Psoas muscle (tissue), 8 donors: ENCODE measurements around the gene INTS11. TPM values are rescaled to one million over a fixed set of nuclear protein-coding genes. Genes with fewer than 3 reads are reported as not detected.

Source experiments
- ATAC-seq, 4 donors: fragments of 200-7000 bp; cut with Tn5 transposase; one replicate each; pipeline ENCODE4 v1.9.1; 2020; ENCODE audit warnings: moderate library complexity in 3 of 4, mild to moderate bottlenecking in 2 of 4
- DNase-seq, 2 donors: peaks; one replicate each; pipeline ENCODE4 v3.0.0-alpha.2; 2020
- H3K27ac ChIP-seq: fragments of 200-600 bp; one replicate; pipeline ENCODE4 v1.8.0; 2022
- H3K27me3 ChIP-seq, 3 donors: fragments of 200-600 bp in 1 of 3; one replicate each; pipeline versions ENCODE4 v1.6.1 to v1.8.0; 2013 to 2022; ENCODE audit warnings: low read length in 2 of 3, mild to moderate bottlenecking in 2 of 3, moderate library complexity in 1 of 3; ENCODE audit not compliant: insufficient read depth in 3 of 3
- H3K36me3 ChIP-seq, 2 donors: fragments of 200-600 bp in 1 of 2; one replicate each; pipeline versions ENCODE4 v1.6.1 to v1.8.0; 2013 to 2022; ENCODE audit warnings: low read depth in 1 of 2, mild to moderate bottlenecking in 1 of 2, moderate library complexity in 1 of 2; ENCODE audit not compliant: insufficient read depth in 1 of 2
- H3K4me1 ChIP-seq: fragments of 200-600 bp; one replicate; pipeline ENCODE4 v1.8.0; 2022
- H3K4me3 ChIP-seq: fragments of 200-600 bp; one replicate; pipeline ENCODE4 v1.8.0; 2022; ENCODE audit warnings: mild to moderate bottlenecking
- H3K9me3 ChIP-seq: fragments of 200-600 bp; one replicate; pipeline ENCODE4 v1.8.0; 2022
- WGBS, 3 donors: extraction: QIAGEN DNeasy Blood & Tissue Kit; methylation state at CpG; one replicate each; pipeline versions ENCODE4 v1.1.6 to v1.1.7; 2013; 5-methylcytosine and 5-hydroxymethylcytosine counted together
- intact Hi-C, 2 donors: fragments of 100-400 bp; cut with DNase I; formaldehyde crosslinking; loops; one replicate each; pipeline versions ENCODE4 v1.11.0 to v1.14.2; 2022
- polyA plus RNA-seq, 3 donors: library from polyadenylated mRNA; stranded (reverse); fragments of 200-250 nt; gene quantifications; one replicate each; pipeline ENCODE4 v1.2.3, GENCODE V29; 2013
- total RNA-seq, 4 donors: library from RNA; stranded (reverse); fragmentation: NEBNext Ultra II Directional in 2 of 4; extraction: Animal tissue kit (Norgen Biotek cat#: 25700) in 2 of 4; gene quantifications; one replicate each; pipeline versions ENCODE4 v1.2.1 to v1.2.4, GENCODE V29; 2021 to 2023
- TF ChIP-seq, protein P1 (sequence below): fragments of 200-600 bp; IDR thresholded peaks from one replicate; pipeline ENCODE4 v1.8.0; 2022; ENCODE audit warnings: antibody characterized with exemption
- donor health status: healthy with polysubstance abuse.
- donor health status: DM: no; HTN: no; CAD: no; lungs with moderate emphysema.
- donor health status: Bipolar disorder and iron deficiency.
- donor health status: healthy.
- donor health status: DM: yes; HTN: yes; CAD: no.
- donor health status: DM: no; HTN: no; CAD: no.
- donor health status: DM: no; HTN: no; CAD: no.
- donor health status: DM: yes; HTN: yes; CAD: no.

INTS11 gene
- total and polyA plus RNA-seq, 7 donors = 55.6 to 80.8 (median 71.2) TPM

DNA sequence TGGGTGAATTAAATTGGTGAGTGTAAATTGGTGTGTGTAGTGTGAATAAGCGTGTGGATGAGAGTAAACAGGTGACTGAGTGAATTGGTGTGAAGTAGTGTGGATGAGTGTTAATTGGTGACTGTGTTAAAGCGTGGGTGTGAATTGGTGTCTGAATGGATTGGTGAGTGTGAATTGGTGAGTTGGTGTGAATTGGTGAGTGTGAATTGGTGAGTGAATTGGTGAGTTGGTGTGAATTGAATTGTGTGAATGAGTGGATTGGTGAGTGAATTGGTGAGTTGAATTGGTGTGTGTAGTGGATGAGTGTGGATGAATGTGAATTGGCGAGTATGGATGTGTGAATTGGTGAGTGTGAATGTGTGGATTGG, 42.2 kb upstream of the INTS11 start:
- H3K27ac ChIP-seq = no peak overlapping the region
- no peak for ATAC-seq
- intact Hi-C loops = no loop called here
- no peak overlapping the region for H3K4me3 ChIP-seq
- 94 to 98% (median 97%) methylated on average over 3 of the region's 3 CpGs for WGBS, 3 donors
- H3K9me3 ChIP-seq = no peaks in the 10 kb centered on the region
- TF ChIP-seq, protein P1, sequence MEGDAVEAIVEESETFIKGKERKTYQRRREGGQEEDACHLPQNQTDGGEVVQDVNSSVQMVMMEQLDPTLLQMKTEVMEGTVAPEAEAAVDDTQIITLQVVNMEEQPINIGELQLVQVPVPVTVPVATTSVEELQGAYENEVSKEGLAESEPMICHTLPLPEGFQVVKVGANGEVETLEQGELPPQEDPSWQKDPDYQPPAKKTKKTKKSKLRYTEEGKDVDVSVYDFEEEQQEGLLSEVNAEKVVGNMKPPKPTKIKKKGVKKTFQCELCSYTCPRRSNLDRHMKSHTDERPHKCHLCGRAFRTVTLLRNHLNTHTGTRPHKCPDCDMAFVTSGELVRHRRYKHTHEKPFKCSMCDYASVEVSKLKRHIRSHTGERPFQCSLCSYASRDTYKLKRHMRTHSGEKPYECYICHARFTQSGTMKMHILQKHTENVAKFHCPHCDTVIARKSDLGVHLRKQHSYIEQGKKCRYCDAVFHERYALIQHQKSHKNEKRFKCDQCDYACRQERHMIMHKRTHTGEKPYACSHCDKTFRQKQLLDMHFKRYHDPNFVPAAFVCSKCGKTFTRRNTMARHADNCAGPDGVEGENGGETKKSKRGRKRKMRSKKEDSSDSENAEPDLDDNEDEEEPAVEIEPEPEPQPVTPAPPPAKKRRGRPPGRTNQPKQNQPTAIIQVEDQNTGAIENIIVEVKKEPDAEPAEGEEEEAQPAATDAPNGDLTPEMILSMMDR = no peak
- no peaks in the 10 kb centered on the region for H3K36me3 ChIP-seq
- H3K27me3 ChIP-seq = peaks cover 0 to 4% (median under 1%) of the 10 kb centered on the region in 3 donors
- H3K4me1 ChIP-seq = peaks cover 1% of the 10 kb centered on the region
- no peak for DNase-seq

DNA sequence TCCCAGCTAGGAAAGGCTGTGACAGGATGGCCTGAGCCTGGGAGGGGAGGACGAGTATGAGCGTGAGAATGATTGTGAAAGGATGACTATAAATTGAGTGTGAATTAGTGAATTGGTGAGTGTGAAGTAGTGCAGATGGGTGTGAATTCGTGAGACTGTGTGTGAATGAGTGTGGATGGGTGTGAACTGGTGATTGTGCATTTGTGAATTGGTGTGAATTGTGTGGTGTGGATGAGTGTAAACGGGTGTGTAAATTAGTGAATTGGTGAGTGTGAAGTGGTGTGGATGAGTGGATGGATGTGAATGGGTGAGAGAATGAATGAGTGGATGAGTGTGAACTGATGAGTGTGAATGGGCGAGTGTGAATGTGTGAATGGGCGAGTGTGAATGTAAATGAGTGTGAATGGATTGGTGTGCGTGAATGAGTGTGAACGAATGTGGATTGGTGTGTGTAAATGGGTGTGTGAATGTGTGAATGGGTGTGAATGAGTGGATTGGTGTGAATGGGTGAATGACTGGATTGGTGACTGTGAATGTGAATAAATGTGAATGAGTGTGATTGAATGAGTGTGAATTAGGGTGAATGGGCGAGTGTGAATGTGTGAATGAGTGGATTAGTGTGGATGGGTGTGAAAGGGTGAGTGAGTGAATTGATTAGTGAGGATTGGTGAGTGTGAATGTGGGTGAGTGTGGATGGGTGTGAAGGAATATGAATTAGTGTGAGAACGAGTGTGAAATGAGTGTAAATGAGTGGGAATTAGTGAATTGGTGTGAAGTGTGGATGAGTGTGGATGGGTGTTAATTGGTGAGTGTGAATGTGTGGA, 41.6 kb upstream of the INTS11 start:
- no peaks in the 10 kb centered on the region for H3K36me3 ChIP-seq
- H3K9me3 ChIP-seq = no peaks in the 10 kb centered on the region
- H3K4me1 ChIP-seq = peaks cover 3% of the 10 kb centered on the region
- DNase-seq = no peak
- intact Hi-C loops = no loop called here
- no peak overlapping the region for H3K27ac ChIP-seq
- H3K27me3 ChIP-seq = peaks cover 0 to 6% (median 4%) of the 10 kb centered on the region in 3 donors
- WGBS, 3 donors = 82 to 83% (median 83%) methylated on average over 10 of the region's 10 CpGs
- ATAC-seq = no peak
- TF ChIP-seq, protein P1 = no peak
- H3K4me3 ChIP-seq = no peak overlapping the region

DNA sequence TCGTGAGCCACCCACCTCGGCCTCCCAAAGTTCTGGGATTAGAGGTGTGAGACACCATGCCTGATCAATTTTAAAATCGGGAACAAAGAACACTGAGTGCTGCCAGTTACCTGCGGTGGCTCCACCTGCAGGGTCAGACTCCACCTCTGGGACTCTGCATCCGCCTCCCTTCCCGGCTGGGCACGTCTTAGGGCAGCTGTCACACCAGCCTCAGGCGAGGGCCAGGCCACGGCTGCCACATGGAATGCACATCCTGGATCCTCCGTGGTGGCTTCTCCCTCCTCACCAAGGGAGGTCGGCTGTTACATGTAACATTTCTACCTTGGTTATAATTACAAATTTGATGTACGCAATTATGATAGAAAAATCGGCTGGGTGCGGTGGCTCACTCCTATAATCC, 39.8 kb upstream of the INTS11 start:
- peak in 1 of 2 donors; percentile 46 for DNase-seq
- peaks cover 0 to 18% (median 11%) of the 10 kb centered on the region in 3 donors for H3K27me3 ChIP-seq
- H3K9me3 ChIP-seq = no peaks in the 10 kb centered on the region
- WGBS, 3 donors = 72 to 76% (median 74%) methylated on average over 14 of the region's 14 CpGs
- no peak overlapping the region for H3K4me3 ChIP-seq
- peaks cover 12% of the 10 kb centered on the region for H3K4me1 ChIP-seq
- ATAC-seq = no peak
- TF ChIP-seq, protein P1 = no peak
- no peak overlapping the region for H3K27ac ChIP-seq
- no peaks in the 10 kb centered on the region for H3K36me3 ChIP-seq
- intact Hi-C loops = no loop called here

DNA sequence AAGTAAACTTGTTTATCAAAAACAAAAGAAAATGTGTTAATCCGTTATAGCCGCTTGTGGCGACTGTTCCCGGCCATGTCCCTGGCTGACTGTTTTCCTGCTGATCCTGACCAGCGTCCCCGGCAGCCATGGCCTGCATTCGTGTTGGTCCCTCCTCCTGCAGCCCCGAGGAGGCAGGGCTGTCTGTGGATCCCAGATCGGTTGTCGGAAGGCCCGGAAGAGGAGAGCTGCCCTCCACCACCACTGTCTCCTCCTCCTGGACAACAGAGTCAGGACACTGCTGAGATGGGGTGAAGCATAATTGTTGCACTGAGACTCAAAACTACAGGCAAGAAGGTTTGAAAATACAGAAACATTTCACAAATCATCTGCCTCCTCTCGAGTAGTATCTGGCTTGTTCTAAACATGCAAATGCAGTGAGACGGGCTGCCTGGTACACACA, 37.5 kb upstream of the INTS11 start:
- H3K36me3 ChIP-seq = no peaks in the 10 kb centered on the region
- TF ChIP-seq, protein P1 = no peak
- no peak overlapping the region for H3K4me3 ChIP-seq
- DNase-seq (peak; percentile 71 to 78), ATAC-seq (peak in 1 of 4 donors; percentile 18)
- 14 to 31% (median 22%) methylated on average over 13 of the region's 13 CpGs for WGBS, 3 donors
- H3K27me3 ChIP-seq = peaks cover 0 to 39% (median 11%) of the 10 kb centered on the region in 3 donors
- H3K4me1 ChIP-seq = peaks cover 12% of the 10 kb centered on the region
- peak overlapping the region; percentile 43 for H3K27ac ChIP-seq
- no peaks in the 10 kb centered on the region for H3K9me3 ChIP-seq
- intact Hi-C loops = no loop called here
